Activated T-cell treated with anti-CD3 and anti-CD28 coated beads, Interleukin-2, amount 50 U/mL, for 24 hours (primary cell): ENCODE measurements around the gene ZNF576.
"Not testable (repeated sequence)": the region's sequence is repeated elsewhere in the genome, so short reads cannot be mapped to it uniquely, and the experiment has no call there.

Experiments used
- DNase-seq: peaks from one replicate; pipeline ENCODE4 v3.0.0-alpha.2; 2020
- H3K27ac Mint-ChIP-seq: 2 replicates; pipeline ENCODE4 v1.8.0; 2020; ENCODE audit warnings: mild to moderate bottlenecking, mixed read lengths
- H3K27me3 Mint-ChIP-seq: 2 replicates; pipeline ENCODE4 v1.8.0; 2020; ENCODE audit warnings: mixed read lengths
- H3K36me3 Mint-ChIP-seq: 2 replicates; pipeline ENCODE4 v1.8.0; 2020; ENCODE audit warnings: low read depth, mixed read lengths
- H3K4me1 Mint-ChIP-seq: 2 replicates; pipeline ENCODE4 v1.8.0; 2020; ENCODE audit warnings: low read depth, mixed read lengths
- H3K4me3 Mint-ChIP-seq: 2 replicates; pipeline ENCODE4 v1.8.0; 2020; ENCODE audit warnings: mild to moderate bottlenecking, moderate library complexity, mixed read lengths
- H3K9me3 Mint-ChIP-seq: 2 replicates; pipeline ENCODE4 v1.8.0; 2020; ENCODE audit warnings: mixed read lengths

Gene ZNF576

DNA sequence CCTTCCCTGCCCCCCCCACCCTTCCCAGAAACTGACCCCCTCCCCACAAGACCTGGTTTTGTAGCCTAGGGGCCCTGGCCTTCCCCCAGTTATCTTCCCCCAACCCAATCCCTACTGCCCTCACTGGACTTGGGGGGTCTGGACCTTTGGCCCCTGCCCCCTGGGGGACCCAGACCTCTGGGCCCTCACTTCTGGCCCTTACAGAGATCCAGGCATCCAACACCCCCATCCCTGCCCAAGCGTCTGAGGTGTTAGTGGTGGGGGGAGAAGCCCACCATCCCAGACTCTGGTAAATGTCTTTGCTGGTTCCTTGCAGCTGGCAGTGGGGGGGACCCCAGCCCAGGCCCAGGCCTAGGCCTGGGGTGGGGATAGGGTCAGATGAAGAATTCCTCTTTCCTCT lies 26.6 kb downstream of the ZNF576 start:
- H3K4me3 Mint-ChIP-seq: no peak overlapping the region
- DNase-seq: no peak
- peaks cover 18% of the 10 kb centered on the region for H3K36me3 Mint-ChIP-seq
- H3K27ac Mint-ChIP-seq: no peak overlapping the region
- H3K4me1 Mint-ChIP-seq: peaks cover 37% of the 10 kb centered on the region
- H3K9me3 Mint-ChIP-seq: no peaks in the 10 kb centered on the region
- peaks cover 15% of the 10 kb centered on the region for H3K27me3 Mint-ChIP-seq

- no peak for DNase-seq
- Mint-ChIP-seq H3K4me3 (no peak overlapping the region), H3K4me1 (peaks cover 30% of the 10 kb centered on the region), H3K36me3 (peaks cover 14% of the 10 kb centered on the region), H3K27me3 (peaks cover 15% of the 10 kb centered on the region), H3K9me3 (no peaks in the 10 kb centered on the region), H3K27ac (no peak overlapping the region)
Observed at GRCh38 chr19:43623889-43624670, 27.7 kb downstream of the ZNF576 start.

- Mint-ChIP-seq H3K4me3 (no peak overlapping the region), H3K27me3 (peaks cover 15% of the 10 kb centered on the region), H3K27ac (no peak overlapping the region), H3K4me1 (peaks cover 27% of the 10 kb centered on the region), H3K9me3 (no peaks in the 10 kb centered on the region), H3K36me3 (peaks cover 8% of the 10 kb centered on the region)
- DNase-seq: peak; percentile 87
Observed at GRCh38 chr19:43624933-43625332, 28.5 kb downstream of the ZNF576 start.

DNA sequence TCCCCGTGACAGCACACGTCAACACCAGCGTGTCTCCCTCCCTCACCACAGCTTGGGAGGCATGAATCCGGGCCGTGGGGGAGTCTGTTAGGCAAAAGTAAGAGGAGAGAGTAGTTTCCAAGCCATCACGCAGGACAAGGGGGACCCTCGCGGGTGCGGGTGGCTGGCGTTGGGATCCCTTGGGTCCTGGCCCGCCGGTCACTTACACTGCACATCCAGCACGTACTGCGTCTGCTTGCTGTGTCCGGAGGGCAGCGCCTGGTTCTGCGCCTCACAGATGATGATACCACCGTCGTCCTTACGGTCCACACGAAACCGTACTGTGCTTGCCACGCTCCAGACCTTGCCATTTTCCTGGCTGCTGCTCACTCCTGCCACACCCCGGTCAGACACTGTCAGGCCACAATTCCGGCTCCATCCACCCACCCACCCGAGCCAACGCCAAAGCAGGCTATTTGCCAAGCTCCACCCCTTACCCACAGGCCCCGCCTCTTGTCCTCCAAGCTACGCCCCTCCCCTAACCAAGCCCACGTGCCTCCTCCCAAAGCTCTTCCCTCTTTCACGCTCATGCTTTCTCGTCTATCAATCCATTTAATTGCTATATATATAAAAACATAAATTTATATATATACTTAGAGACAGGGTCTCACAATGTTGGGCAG lies 29.7 kb downstream of the ZNF576 start:
- Mint-ChIP-seq H3K27ac (no peak overlapping the region), H3K27me3 (peaks cover 15% of the 10 kb centered on the region), H3K36me3 (no peaks in the 10 kb centered on the region), H3K4me1 (peaks cover 17% of the 10 kb centered on the region), H3K9me3 (no peaks in the 10 kb centered on the region), H3K4me3 (no peak overlapping the region)
- no peak for DNase-seq

- no peaks in the 10 kb centered on the region for H3K9me3 Mint-ChIP-seq
- peaks cover 15% of the 10 kb centered on the region for H3K27me3 Mint-ChIP-seq
- no peak overlapping the region for H3K27ac Mint-ChIP-seq
- H3K4me3 Mint-ChIP-seq: no peak overlapping the region
- peaks cover 15% of the 10 kb centered on the region for H3K4me1 Mint-ChIP-seq
- H3K36me3 Mint-ChIP-seq: no peaks in the 10 kb centered on the region
- no peak for DNase-seq
Observed at GRCh38 chr19:43626838-43627237, 30.4 kb downstream of the ZNF576 start.

- Mint-ChIP-seq H3K27ac (no peak overlapping the region), H3K4me1 (peaks cover 15% of the 10 kb centered on the region), H3K4me3 (no peak overlapping the region), H3K36me3 (no peaks in the 10 kb centered on the region), H3K27me3 (peaks cover 15% of the 10 kb centered on the region), H3K9me3 (no peaks in the 10 kb centered on the region)
- no peak for DNase-seq
Observed at GRCh38 chr19:43628646-43629326, 32.4 kb downstream of the ZNF576 start.

- peaks cover 22% of the 10 kb centered on the region for H3K27me3 Mint-ChIP-seq
- H3K36me3 Mint-ChIP-seq: no peaks in the 10 kb centered on the region
- H3K9me3 Mint-ChIP-seq: no peaks in the 10 kb centered on the region
- no peak for DNase-seq
- H3K4me1 Mint-ChIP-seq: peaks cover 3% of the 10 kb centered on the region
- no peak overlapping the region for H3K4me3 Mint-ChIP-seq
- H3K27ac Mint-ChIP-seq: no peak overlapping the region
Observed at GRCh38 chr19:43631491-43631890, 35.1 kb downstream of the ZNF576 start.

- Mint-ChIP-seq H3K27ac (no peak overlapping the region), H3K27me3 (peaks cover 27% of the 10 kb centered on the region), H3K4me3 (no peak overlapping the region), H3K36me3 (no peaks in the 10 kb centered on the region), H3K9me3 (no peaks in the 10 kb centered on the region), H3K4me1 (peaks cover 3% of the 10 kb centered on the region)
- no peak for DNase-seq
Observed at GRCh38 chr19:43633520-43633919, 37.1 kb downstream of the ZNF576 start.

GRCh38 chr19:43634068-43634467 lies 37.7 kb downstream of the ZNF576 start:
- H3K4me3 Mint-ChIP-seq: no peak overlapping the region
- no peaks in the 10 kb centered on the region for H3K9me3 Mint-ChIP-seq
- H3K27me3 Mint-ChIP-seq: peaks cover 32% of the 10 kb centered on the region
- no peak overlapping the region for H3K27ac Mint-ChIP-seq
- H3K36me3 Mint-ChIP-seq: no peaks in the 10 kb centered on the region
- DNase-seq: no peak
- peaks cover 6% of the 10 kb centered on the region for H3K4me1 Mint-ChIP-seq

DNA sequence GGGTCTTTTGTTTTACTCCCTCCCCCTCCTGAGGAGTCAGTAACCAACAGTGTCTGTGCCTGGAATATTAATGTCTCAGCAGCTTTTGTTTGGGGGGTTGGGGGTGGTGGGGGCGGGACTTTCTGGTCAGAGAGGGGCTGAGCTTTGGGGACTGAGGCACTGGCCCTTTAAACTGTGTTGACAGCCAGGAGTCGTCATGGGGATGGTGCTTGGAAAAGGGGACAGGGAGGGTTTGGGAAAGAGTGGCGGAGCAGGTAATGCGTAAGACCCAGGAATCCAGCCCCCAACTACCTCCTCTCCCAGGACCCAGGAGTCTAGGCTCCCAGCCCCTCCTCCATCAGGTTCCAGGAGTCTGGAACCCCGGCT lies 38.1 kb downstream of the ZNF576 start:
- H3K36me3 Mint-ChIP-seq: no peaks in the 10 kb centered on the region
- no peak overlapping the region for H3K4me3 Mint-ChIP-seq
- DNase-seq: no peak
- peaks cover 34% of the 10 kb centered on the region for H3K27me3 Mint-ChIP-seq
- peaks cover 8% of the 10 kb centered on the region for H3K4me1 Mint-ChIP-seq
- H3K27ac Mint-ChIP-seq: no peak overlapping the region
- no peaks in the 10 kb centered on the region for H3K9me3 Mint-ChIP-seq

GRCh38 chr19:43634872-43635560 lies 38.6 kb downstream of the ZNF576 start:
- Mint-ChIP-seq H3K4me1 (peaks cover 9% of the 10 kb centered on the region), H3K9me3 (no peaks in the 10 kb centered on the region), H3K27ac (no peak overlapping the region), H3K4me3 (no peak overlapping the region), H3K36me3 (no peaks in the 10 kb centered on the region), H3K27me3 (peaks cover 36% of the 10 kb centered on the region)
- no peak for DNase-seq

GRCh38 chr19:43635561-43635940 lies 39.2 kb downstream of the ZNF576 start:
- H3K4me3 Mint-ChIP-seq, H3K9me3 Mint-ChIP-seq, DNase-seq, H3K27ac Mint-ChIP-seq, H3K36me3 Mint-ChIP-seq: not testable (repeated sequence)
- peaks cover 14% of the 10 kb centered on the region for H3K4me1 Mint-ChIP-seq
- H3K27me3 Mint-ChIP-seq: peaks cover 41% of the 10 kb centered on the region

- Mint-ChIP-seq H3K9me3 (no peaks in the 10 kb centered on the region), H3K4me3 (no peak overlapping the region), H3K27me3 (peaks cover 45% of the 10 kb centered on the region), H3K4me1 (peaks cover 15% of the 10 kb centered on the region), H3K36me3 (no peaks in the 10 kb centered on the region), H3K27ac (no peak overlapping the region)
- DNase-seq: no peak
Observed at GRCh38 chr19:43636121-43636683, 39.8 kb downstream of the ZNF576 start.

- DNase-seq: no peak
- H3K4me1 Mint-ChIP-seq: peaks cover 15% of the 10 kb centered on the region
- H3K4me3 Mint-ChIP-seq: peak overlapping the region; percentile 63
- peaks cover 48% of the 10 kb centered on the region for H3K27me3 Mint-ChIP-seq
- H3K36me3 Mint-ChIP-seq: no peaks in the 10 kb centered on the region
- H3K27ac Mint-ChIP-seq: no peak overlapping the region
- no peaks in the 10 kb centered on the region for H3K9me3 Mint-ChIP-seq
Observed at GRCh38 chr19:43638214-43638994, 42.0 kb downstream of the ZNF576 start.
